HEK293 (cell line): ENCODE data around the gene IL10RA.

Experiments used
- CTCF ChIA-PET: fragments of 350-600 bp; formaldehyde crosslinking; extraction: SDS; loops from one replicate; lab custom pipeline; 2021; ENCODE audit warnings: antibody characterized with exemption; lab: Yijun Ruan, JAX
- POLR2A ChIA-PET: fragments of 300-600 bp; formaldehyde crosslinking; extraction: SDS; loops from one replicate; lab custom pipeline; 2020; ENCODE audit warnings: antibody characterized with exemption, inconsistent platforms; lab: Yijun Ruan, JAX
- H3K27ac ChIP-seq: fragments of 200-500 bp; sonication (Bioruptor generic); 2 replicates; pipeline ENCODE4 v1.5.1; 2014; ENCODE audit warnings: low read depth, low read length, control low read depth, inconsistent platforms; ENCODE audit errors: extremely low read depth
- H3K36me3 ChIP-seq, 2 experiments: fragments of 200-500 bp in 1 of 2; sonication (Bioruptor generic) in 1 of 2; 1 replicate in 1 of 2; 2 replicates in 1 of 2; pipeline ENCODE4 v1.5.1; 2014 to 2017; ENCODE audit warnings: inconsistent platforms in 2 of 2, low read length in 2 of 2; ENCODE audit not compliant: control insufficient read depth in 2 of 2, insufficient read depth in 1 of 2
- H3K4me1 ChIP-seq: fragments of 200-500 bp; sonication (Bioruptor generic); 2 replicates; pipeline ENCODE4 v1.5.1; 2014; ENCODE audit warnings: mild to moderate bottlenecking, low read length, inconsistent platforms; ENCODE audit not compliant: control insufficient read depth, insufficient read depth
- H3K4me3 ChIP-seq: 2 replicates; pipeline ENCODE4 v1.5.1; 2011; ENCODE audit warnings: low read depth, mild to moderate bottlenecking, control low read depth, low read length, moderate library complexity
- H3K9me3 ChIP-seq: fragments of 200-500 bp; sonication (Bioruptor generic); 2 replicates; pipeline ENCODE4 v1.5.1; 2014; ENCODE audit warnings: low read depth, low read length, inconsistent platforms; ENCODE audit not compliant: control insufficient read depth, insufficient read depth
- GFI1B ChIP-seq: fragments of 450-650 bp; formaldehyde crosslinking; IDR thresholded peaks from 2 replicates; pipeline ENCODE4 v1.5.1; 2016; ENCODE audit warnings: missing biosample characterization, missing genetic modification characterization
- GLIS2 ChIP-seq: fragments of 450-650 bp; formaldehyde crosslinking; IDR thresholded peaks from 2 replicates; pipeline ENCODE4 v1.5.1; 2016; ENCODE audit warnings: missing biosample characterization, missing genetic modification characterization
- KLF1 ChIP-seq: fragments of 450-650 bp; formaldehyde crosslinking; IDR thresholded peaks from 2 replicates; pipeline ENCODE4 v1.5.1; 2016; ENCODE audit warnings: missing biosample characterization, missing genetic modification characterization
- KLF17 ChIP-seq: fragments of 450-650 bp; formaldehyde crosslinking; IDR thresholded peaks from 2 replicates; pipeline ENCODE4 v1.5.1; 2016; ENCODE audit warnings: missing biosample characterization, missing genetic modification characterization
- OSR2 ChIP-seq: fragments of 450-650 bp; formaldehyde crosslinking; IDR thresholded peaks from 2 replicates; pipeline ENCODE4 v1.5.1; 2016; ENCODE audit warnings: missing biosample characterization, missing genetic modification characterization
- OVOL3 ChIP-seq: fragments of 450-650 bp; formaldehyde crosslinking; IDR thresholded peaks from 2 replicates; pipeline ENCODE4 v1.5.1; 2016; ENCODE audit warnings: missing biosample characterization, missing genetic modification characterization
- PRDM6 ChIP-seq: fragments of 450-650 bp; formaldehyde crosslinking; IDR thresholded peaks from 2 replicates; pipeline ENCODE4 v1.5.1; 2017; ENCODE audit warnings: missing biosample characterization, missing genetic modification characterization
- REPIN1 ChIP-seq: fragments of 450-650 bp; formaldehyde crosslinking; IDR thresholded peaks from 2 replicates; pipeline ENCODE4 v1.5.1; 2017; ENCODE audit warnings: missing biosample characterization, missing genetic modification characterization, low read depth
- SCRT2 ChIP-seq: fragments of 450-650 bp; formaldehyde crosslinking; IDR thresholded peaks from 2 replicates; pipeline ENCODE4 v1.5.1; 2016; ENCODE audit warnings: missing biosample characterization, missing genetic modification characterization
- SP2 ChIP-seq: fragments of 450-650 bp; formaldehyde crosslinking; IDR thresholded peaks from 2 replicates; pipeline ENCODE4 v1.5.1; 2016; ENCODE audit warnings: missing biosample characterization, missing genetic modification characterization
- ZNF146 ChIP-seq: fragments of 450-650 bp; formaldehyde crosslinking; IDR thresholded peaks from 2 replicates; pipeline ENCODE4 v1.5.1; 2016; ENCODE audit warnings: missing biosample characterization, missing genetic modification characterization
- ZNF174 ChIP-seq: fragments of 450-650 bp; formaldehyde crosslinking; IDR thresholded peaks from 2 replicates; pipeline ENCODE4 v1.5.0; 2017; ENCODE audit warnings: missing biosample characterization, mild to moderate bottlenecking, missing genetic modification characterization
- ZNF2 ChIP-seq: fragments of 450-650 bp; formaldehyde crosslinking; IDR thresholded peaks from 2 replicates; pipeline ENCODE4 v1.5.1; 2016; ENCODE audit warnings: missing biosample characterization, missing genetic modification characterization
- ZNF239 ChIP-seq: fragments of 450-650 bp; formaldehyde crosslinking; IDR thresholded peaks from 2 replicates; pipeline ENCODE4 v1.5.1; 2016; ENCODE audit warnings: missing biosample characterization, missing genetic modification characterization
- ZNF37A ChIP-seq: fragments of 450-650 bp; IDR thresholded peaks from 2 replicates; pipeline ENCODE4 v1.5.1; 2018; ENCODE audit warnings: missing biosample characterization, missing genetic modification characterization
- ZNF426 ChIP-seq: fragments of 450-650 bp; formaldehyde crosslinking; IDR thresholded peaks from 2 replicates; pipeline ENCODE4 v1.5.1; 2017; ENCODE audit warnings: missing biosample characterization, missing genetic modification characterization, mild to moderate bottlenecking, inconsistent platforms, moderate library complexity
- ZNF518A ChIP-seq: fragments of 450-650 bp; formaldehyde crosslinking; conservative IDR thresholded peaks from 2 replicates; pipeline ENCODE4 v1.5.1; 2016; ENCODE audit warnings: low read depth, missing biosample characterization, missing genetic modification characterization
- ZNF621 ChIP-seq: fragments of 450-650 bp; formaldehyde crosslinking; IDR thresholded peaks from 2 replicates; pipeline ENCODE4 v1.5.1; 2017; ENCODE audit warnings: missing biosample characterization, missing genetic modification characterization
- ZNF747 ChIP-seq: fragments of 450-650 bp; formaldehyde crosslinking; IDR thresholded peaks from 2 replicates; pipeline ENCODE4 v1.5.1; 2016; ENCODE audit warnings: missing biosample characterization, missing genetic modification characterization
- ZNF76 ChIP-seq: fragments of 450-650 bp; formaldehyde crosslinking; IDR thresholded peaks from 2 replicates; pipeline ENCODE4; 2016; ENCODE audit warnings: low read depth, missing biosample characterization, missing genetic modification characterization, borderline replicate concordance

IL10RA gene

GRCh38 chr11:117993988-117994745 lies 8.0 kb downstream of the IL10RA start:
- Histone ChIP-seq H3K36me3 (no peaks in the 10 kb centered on the region), H3K9me3 (no peaks in the 10 kb centered on the region), H3K27ac (no peak overlapping the region), H3K4me1 (no peaks in the 10 kb centered on the region), H3K4me3 (no peak overlapping the region)
- ChIA-PET CTCF (interaction anchor here (1.1 kb wide), 1 partner anchor 48 kb away, joined by 4 read pairs; no protein-coding TSS in a partner anchor), POLR2A (no interaction called here)
- TF ChIP-seq ZNF518A (tag by site-specific recombination) (no peak), SCRT2 (tag by site-specific recombination) (0 out of 2 replicates have a peak, but pooled peaks have one; percentile 26)

- no peaks in the 10 kb centered on the region for H3K9me3 ChIP-seq
- CTCF ChIA-PET, result interaction anchor here (0.6 to 0.9 kb wide), 2 partner anchors 58 to 61 kb away, joined by 3 read pairs; no protein-coding TSS in a partner anchor
- no peaks in the 10 kb centered on the region for H3K36me3 ChIP-seq
- no peaks in the 10 kb centered on the region for H3K4me1 ChIP-seq
- no peak for TF ChIP-seq ZNF37A (tag by site-specific recombination)
- no peak for TF ChIP-seq ZNF2 (tag by site-specific recombination)
- no peak for TF ChIP-seq GFI1B (tag by site-specific recombination)
- POLR2A ChIA-PET, result no interaction called here
- H3K4me3 ChIP-seq, result no peak overlapping the region
- no peak overlapping the region for H3K27ac ChIP-seq
Observed at GRCh38 chr11:117995472-117995871, 9.3 kb downstream of the IL10RA start.

GRCh38 chr11:117996058-117996457 lies 9.9 kb downstream of the IL10RA start:
- CTCF ChIA-PET, result interaction anchor here (0.6 to 0.7 kb wide), 2 partner anchors 11 to 176 kb away, joined by 3 to 4 read pairs; no protein-coding TSS in a partner anchor
- TF ChIP-seq ZNF426 (tag by site-specific recombination), result no peak
- no peak for TF ChIP-seq ZNF76 (tag by site-specific recombination)
- no peak for TF ChIP-seq ZNF747
- no peak for TF ChIP-seq ZNF621
- no peak for TF ChIP-seq SP2 (tag by site-specific recombination)
- TF ChIP-seq ZNF146 (tag by site-specific recombination), result no peak
- H3K36me3 ChIP-seq, result no peaks in the 10 kb centered on the region
- H3K4me1 ChIP-seq, result no peaks in the 10 kb centered on the region
- POLR2A ChIA-PET, result no interaction called here
- no peaks in the 10 kb centered on the region for H3K9me3 ChIP-seq
- no peak overlapping the region for H3K4me3 ChIP-seq
- H3K27ac ChIP-seq, result no peak overlapping the region

GRCh38 chr11:117997406-117997805 lies 11.2 kb downstream of the IL10RA start:
- no peaks in the 10 kb centered on the region for H3K4me1 ChIP-seq
- H3K36me3 ChIP-seq, result no peaks in the 10 kb centered on the region
- ChIA-PET POLR2A (no interaction called here), CTCF (no interaction called here)
- no peaks in the 10 kb centered on the region for H3K9me3 ChIP-seq
- no peak overlapping the region for H3K4me3 ChIP-seq
- H3K27ac ChIP-seq, result no peak overlapping the region
- no peak for TF ChIP-seq KLF1 (tag by site-specific recombination)
- no peak for TF ChIP-seq GLIS2
- no peak for TF ChIP-seq OVOL3 (tag by site-specific recombination)
- no peak for TF ChIP-seq REPIN1 (tag by site-specific recombination)
- no peak for TF ChIP-seq KLF17 (tag by site-specific recombination)
- TF ChIP-seq PRDM6 (tag by site-specific recombination), result no peak
- no peak for TF ChIP-seq ZNF239 (tag by site-specific recombination)
- no peak for TF ChIP-seq ZNF174 (tag by site-specific recombination)
- TF ChIP-seq OSR2 (tag by site-specific recombination), result no peak
